ENCODE data around the gene RXRG.

GRCh38 chr1:165387961-165388360, 57.0 kb downstream of the RXRG start:
- TF ChIP-seq EZH2 (IDR thresholded peaks at IDR 0.05; ENCODE audit: low read length, unreplicated experiment), result no peak
- TF ChIP-seq, protein P1, sequence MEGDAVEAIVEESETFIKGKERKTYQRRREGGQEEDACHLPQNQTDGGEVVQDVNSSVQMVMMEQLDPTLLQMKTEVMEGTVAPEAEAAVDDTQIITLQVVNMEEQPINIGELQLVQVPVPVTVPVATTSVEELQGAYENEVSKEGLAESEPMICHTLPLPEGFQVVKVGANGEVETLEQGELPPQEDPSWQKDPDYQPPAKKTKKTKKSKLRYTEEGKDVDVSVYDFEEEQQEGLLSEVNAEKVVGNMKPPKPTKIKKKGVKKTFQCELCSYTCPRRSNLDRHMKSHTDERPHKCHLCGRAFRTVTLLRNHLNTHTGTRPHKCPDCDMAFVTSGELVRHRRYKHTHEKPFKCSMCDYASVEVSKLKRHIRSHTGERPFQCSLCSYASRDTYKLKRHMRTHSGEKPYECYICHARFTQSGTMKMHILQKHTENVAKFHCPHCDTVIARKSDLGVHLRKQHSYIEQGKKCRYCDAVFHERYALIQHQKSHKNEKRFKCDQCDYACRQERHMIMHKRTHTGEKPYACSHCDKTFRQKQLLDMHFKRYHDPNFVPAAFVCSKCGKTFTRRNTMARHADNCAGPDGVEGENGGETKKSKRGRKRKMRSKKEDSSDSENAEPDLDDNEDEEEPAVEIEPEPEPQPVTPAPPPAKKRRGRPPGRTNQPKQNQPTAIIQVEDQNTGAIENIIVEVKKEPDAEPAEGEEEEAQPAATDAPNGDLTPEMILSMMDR (conservative IDR thresholded peaks at IDR 0.05; ENCODE audit: low read depth, low read length), result no peak
